Dorsolateral prefrontal cortex (tissue), 118 donors: Measurements from ENCODE around the gene TMUB1. TPM values are rescaled to one million over a fixed set of nuclear protein-coding genes. Genes with fewer than 3 reads are reported as not detected.

Experiments used
- total RNA-seq, 120 experiments: library from RNA; stranded (reverse); gene quantifications; one replicate each; pipeline versions ENCODE4 v1.2.3 to v1.2.4, GENCODE V29; 2022

TMUB1 gene
- total RNA-seq, 120 experiments from 2014 or later = 17.3 to 45.4 (median 25.2) TPM

Other genes starting within 250 kb of the TMUB1 start
- under 1 TPM in 2 of 120 experiments, not detected in 118; 0.36 to 0.68 TPM for gene AOC1, start 231.0 kb downstream of the TMUB1 start, total RNA-seq
- gene KCNH2, start 105.2 kb downstream of the TMUB1 start, total RNA-seq = 10 to 100 TPM in 118 of 120 experiments, 1 to 10 TPM in 2; 7.8 to 27.9 (median 19.3) TPM
- 10 to 100 TPM in 67 of 120 experiments, 1 to 10 TPM in 53; 3.3 to 39.1 (median 10.8) TPM for gene NOS3, start 92.5 kb downstream of the TMUB1 start, total RNA-seq
- 10 to 100 TPM in 4 of 120 experiments, 1 to 10 TPM in 115, under 1 TPM in 1; 0.95 to 17.2 (median 4.5) TPM for gene ATG9B, start 59.0 kb downstream of the TMUB1 start, total RNA-seq
- gene ABCB8, start 55.0 kb downstream of the TMUB1 start, total RNA-seq = 100 to 1,000 TPM in 3 of 120 experiments, 10 to 100 TPM in 117; 52.6 to 110 (median 74.3) TPM
- gene ASIC3, start 35.0 kb downstream of the TMUB1 start, total RNA-seq = 10 to 100 TPM in 119 of 120 experiments, 1 to 10 TPM in 1; 8.5 to 47.8 (median 23.1) TPM
- gene CDK5, start 25.6 kb downstream of the TMUB1 start, total RNA-seq = 10 to 100 TPM; 24.9 to 86.2 (median 58.7) TPM
- gene SLC4A2, start 23.9 kb downstream of the TMUB1 start, total RNA-seq = 100 to 1,000 TPM in 1 of 120 experiments, 10 to 100 TPM in 119; 15.3 to 100 (median 42.1) TPM
- gene FASTK, start 2.7 kb downstream of the TMUB1 start, total RNA-seq = 100 to 1,000 TPM in 1 of 120 experiments, 10 to 100 TPM in 119; 53.2 to 105 (median 70.3) TPM
- 100 to 1,000 TPM; 309 to 533 (median 426) TPM for gene AGAP3, start 3.0 kb upstream of the TMUB1 start, total RNA-seq
- under 1 TPM in 2 of 120 experiments, not detected in 118; 0.44 to 0.46 TPM for gene GBX1, start 84.2 kb upstream of the TMUB1 start, total RNA-seq
- under 1 TPM in 3 of 120 experiments, not detected in 117; 0.23 to 0.31 (median 0.27) TPM for gene ASB10, start 103.8 kb upstream of the TMUB1 start, total RNA-seq
- gene H2BK1, start 127.0 kb upstream of the TMUB1 start, total RNA-seq = 1 to 10 TPM in 5 of 120 experiments, not detected in 115; 1.5 to 3.0 (median 1.6) TPM
- gene ABCF2, start 143.7 kb upstream of the TMUB1 start, total RNA-seq = 10 to 100 TPM; 21.6 to 63.3 (median 47.2) TPM
- gene CHPF2, start 149.0 kb upstream of the TMUB1 start, total RNA-seq = 10 to 100 TPM; 23.2 to 51.4 (median 35.6) TPM
- 100 to 1,000 TPM in 117 of 120 experiments, 10 to 100 TPM in 3; 80.4 to 252 (median 137) TPM for gene SMARCD3, start 165.2 kb upstream of the TMUB1 start, total RNA-seq